ENCODE data around the gene CADPS2.

DNA sequence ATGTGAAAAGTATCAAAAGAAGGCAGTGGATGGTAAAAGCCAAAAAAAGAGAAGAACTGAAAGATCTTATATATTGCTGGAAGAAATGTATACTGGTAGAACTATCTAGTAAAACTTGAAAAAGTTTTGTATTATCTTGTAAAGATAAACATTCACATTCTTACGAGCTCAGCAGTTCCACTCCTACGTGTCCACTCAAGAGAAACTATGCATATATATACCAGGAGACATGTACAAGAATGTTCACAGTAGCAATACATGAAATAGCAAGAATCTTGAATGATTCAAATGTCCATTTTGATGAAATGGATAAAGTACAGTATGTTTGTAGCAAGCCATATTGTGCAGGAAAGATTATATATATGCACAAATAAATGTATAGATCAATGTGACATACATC lies 342.4 kb downstream of the CADPS2 start:
- TF ChIP-seq, protein P1, sequence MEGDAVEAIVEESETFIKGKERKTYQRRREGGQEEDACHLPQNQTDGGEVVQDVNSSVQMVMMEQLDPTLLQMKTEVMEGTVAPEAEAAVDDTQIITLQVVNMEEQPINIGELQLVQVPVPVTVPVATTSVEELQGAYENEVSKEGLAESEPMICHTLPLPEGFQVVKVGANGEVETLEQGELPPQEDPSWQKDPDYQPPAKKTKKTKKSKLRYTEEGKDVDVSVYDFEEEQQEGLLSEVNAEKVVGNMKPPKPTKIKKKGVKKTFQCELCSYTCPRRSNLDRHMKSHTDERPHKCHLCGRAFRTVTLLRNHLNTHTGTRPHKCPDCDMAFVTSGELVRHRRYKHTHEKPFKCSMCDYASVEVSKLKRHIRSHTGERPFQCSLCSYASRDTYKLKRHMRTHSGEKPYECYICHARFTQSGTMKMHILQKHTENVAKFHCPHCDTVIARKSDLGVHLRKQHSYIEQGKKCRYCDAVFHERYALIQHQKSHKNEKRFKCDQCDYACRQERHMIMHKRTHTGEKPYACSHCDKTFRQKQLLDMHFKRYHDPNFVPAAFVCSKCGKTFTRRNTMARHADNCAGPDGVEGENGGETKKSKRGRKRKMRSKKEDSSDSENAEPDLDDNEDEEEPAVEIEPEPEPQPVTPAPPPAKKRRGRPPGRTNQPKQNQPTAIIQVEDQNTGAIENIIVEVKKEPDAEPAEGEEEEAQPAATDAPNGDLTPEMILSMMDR (IDR thresholded peaks at IDR 0.05) = no peak
- TF ChIP-seq ZFX (IDR thresholded peaks at IDR 0.05; ENCODE audit: borderline replicate concordance) = no peak
